Stimulated activated naive B cell treated with anti-CD40 and anti-IgM and Interleukin-4, amounts not matched to agents 10 μg/mL and 1 μg/mL and 100 μg/mL, for 72 hours (primary cell): ENCODE results near the gene GRIK2.
A peak's percentile ranks its signal among the peaks of the same experiment; 100 is the strongest.

Source experiments
- ATAC-seq, 2 donors: fragments of 150-1000 bp; cut with Tn5 transposase; replicated peaks; 2 replicates each; pipeline ENCODE4 v1.10.0; 2021; ENCODE audit warnings: moderate library complexity in 1 of 2
- DNase-seq: peaks from one replicate; pipeline ENCODE4 v3.0.0; 2021
- H3K27ac Mint-ChIP-seq: one replicate; pipeline ENCODE4 v1.8.0; 2022; ENCODE audit warnings: mild to moderate bottlenecking, mixed read lengths
- H3K27me3 Mint-ChIP-seq, 2 donors: one replicate each; pipeline ENCODE4 v1.8.0; 2022; ENCODE audit warnings: mixed read lengths in 2 of 2
- H3K36me3 Mint-ChIP-seq, 2 donors: one replicate each; pipeline ENCODE4 v1.8.0; 2022; ENCODE audit warnings: mixed read lengths in 2 of 2, mild to moderate bottlenecking in 1 of 2
- H3K4me1 Mint-ChIP-seq, 2 donors: one replicate each; pipeline ENCODE4 v1.8.0; 2022; ENCODE audit warnings: mixed read lengths in 2 of 2, mild to moderate bottlenecking in 1 of 2
- H3K4me3 Mint-ChIP-seq, 2 donors: one replicate each; pipeline ENCODE4 v1.8.0; 2022; ENCODE audit warnings: mild to moderate bottlenecking in 2 of 2, mixed read lengths in 2 of 2, moderate library complexity in 1 of 2
- H3K9me3 Mint-ChIP-seq, 2 donors: one replicate each; pipeline ENCODE4 v1.8.0; 2022; ENCODE audit warnings: mixed read lengths in 2 of 2, mild to moderate bottlenecking in 1 of 2

Gene GRIK2

DNA sequence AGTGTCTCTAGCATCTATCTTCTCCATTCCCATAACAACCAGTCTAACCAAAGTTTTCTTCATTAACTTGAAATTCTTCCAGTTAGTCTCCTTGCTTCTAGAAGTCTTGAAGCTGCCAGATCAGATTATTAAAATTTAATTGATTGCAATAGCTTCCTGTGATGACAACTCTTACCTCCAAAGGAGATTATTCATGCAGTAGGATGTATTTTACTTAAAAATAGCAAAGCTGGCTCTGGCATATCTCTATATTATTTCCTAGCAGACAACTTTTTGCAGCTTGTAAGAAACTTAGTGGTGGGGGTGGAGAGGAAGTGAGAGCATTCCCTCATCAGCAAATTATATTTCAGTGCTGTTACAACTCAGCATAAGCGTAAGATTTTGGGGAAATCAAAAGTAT is 290.4 kb downstream of the GRIK2 start:
- Mint-ChIP-seq H3K4me3 (no peak overlapping the region), H3K4me1 (no peaks in the 10 kb centered on the region), H3K27ac (no peak overlapping the region), H3K9me3 (no peaks in the 10 kb centered on the region), H3K27me3 (no peaks in the 10 kb centered on the region), H3K36me3 (no peaks in the 10 kb centered on the region)
- no peak for DNase-seq
- no peak for ATAC-seq

DNA sequence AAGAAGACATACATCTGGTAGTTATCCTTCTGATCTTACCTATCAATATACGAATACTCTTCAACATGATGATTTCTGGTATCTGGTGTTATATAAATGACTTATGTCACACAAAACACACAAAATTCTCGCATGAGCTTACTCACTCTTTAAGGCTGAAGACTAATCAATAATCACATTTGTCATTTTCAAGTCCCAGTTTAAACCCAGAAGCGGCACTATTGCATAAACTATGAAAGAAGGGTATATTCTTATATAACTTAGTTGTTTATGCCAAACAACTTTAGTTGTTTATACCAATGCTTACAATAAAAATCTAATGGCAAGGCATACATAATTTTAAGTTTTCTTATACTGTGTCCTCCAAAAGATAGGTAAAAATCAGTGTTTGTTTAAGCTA is 293.1 kb downstream of the GRIK2 start:
- H3K27me3 Mint-ChIP-seq: no peaks in the 10 kb centered on the region
- ATAC-seq (no peak), DNase-seq (no peak)
- H3K4me3 Mint-ChIP-seq: no peak overlapping the region
- H3K27ac Mint-ChIP-seq: no peak overlapping the region
- H3K9me3 Mint-ChIP-seq: no peaks in the 10 kb centered on the region
- no peaks in the 10 kb centered on the region for H3K36me3 Mint-ChIP-seq
- no peaks in the 10 kb centered on the region for H3K4me1 Mint-ChIP-seq

DNA sequence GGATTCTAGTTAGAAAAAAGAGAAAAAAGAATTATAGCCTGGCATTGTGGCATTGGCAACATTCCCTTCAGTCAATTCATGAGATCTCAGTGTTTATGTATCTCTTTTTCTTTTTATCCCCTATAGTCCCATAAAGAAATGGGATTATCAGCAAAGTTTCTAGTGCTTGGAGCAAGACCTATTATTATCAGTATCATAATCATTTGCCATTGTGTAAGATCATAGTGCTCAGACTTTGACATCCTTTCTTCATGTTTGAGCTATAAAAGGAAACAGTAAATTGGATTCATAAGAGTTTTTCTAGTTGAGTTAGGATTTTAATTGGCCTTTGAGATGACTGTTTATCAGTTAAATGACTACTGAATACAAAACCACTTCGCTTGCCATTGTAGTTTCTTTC is 295.6 kb downstream of the GRIK2 start:
- ATAC-seq: no peak
- Mint-ChIP-seq H3K27ac (no peak overlapping the region), H3K4me1 (no peaks in the 10 kb centered on the region), H3K4me3 (no peak overlapping the region), H3K9me3 (peaks cover 0 to 2% of the 10 kb centered on the region in 2 donors), H3K36me3 (no peaks in the 10 kb centered on the region), H3K27me3 (no peaks in the 10 kb centered on the region)
- DNase-seq: no peak

DNA sequence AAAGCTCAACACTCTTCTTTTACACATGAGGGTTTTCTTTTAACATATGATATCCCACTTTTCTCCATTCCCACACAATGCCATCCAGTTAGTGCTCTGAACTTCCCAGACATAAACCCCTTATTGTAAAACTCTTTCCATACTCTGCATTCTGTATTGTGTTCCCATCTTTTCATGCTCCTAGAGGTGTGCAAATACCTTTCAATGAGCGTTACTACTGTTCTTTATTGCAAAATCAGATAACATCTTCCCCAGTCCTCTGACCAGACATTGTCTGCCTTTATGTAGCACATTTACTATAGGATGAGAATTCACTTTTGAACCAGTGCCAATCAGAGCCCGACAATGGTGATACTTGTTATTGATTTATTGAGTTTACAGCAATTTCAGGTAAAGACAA is 296.2 kb downstream of the GRIK2 start:
- no peaks in the 10 kb centered on the region for H3K4me1 Mint-ChIP-seq
- H3K27me3 Mint-ChIP-seq: no peaks in the 10 kb centered on the region
- no peaks in the 10 kb centered on the region for H3K36me3 Mint-ChIP-seq
- peaks cover 0 to 2% of the 10 kb centered on the region in 2 donors for H3K9me3 Mint-ChIP-seq
- H3K4me3 Mint-ChIP-seq: no peak overlapping the region
- no peak for DNase-seq
- no peak overlapping the region for H3K27ac Mint-ChIP-seq
- no peak for ATAC-seq

DNA sequence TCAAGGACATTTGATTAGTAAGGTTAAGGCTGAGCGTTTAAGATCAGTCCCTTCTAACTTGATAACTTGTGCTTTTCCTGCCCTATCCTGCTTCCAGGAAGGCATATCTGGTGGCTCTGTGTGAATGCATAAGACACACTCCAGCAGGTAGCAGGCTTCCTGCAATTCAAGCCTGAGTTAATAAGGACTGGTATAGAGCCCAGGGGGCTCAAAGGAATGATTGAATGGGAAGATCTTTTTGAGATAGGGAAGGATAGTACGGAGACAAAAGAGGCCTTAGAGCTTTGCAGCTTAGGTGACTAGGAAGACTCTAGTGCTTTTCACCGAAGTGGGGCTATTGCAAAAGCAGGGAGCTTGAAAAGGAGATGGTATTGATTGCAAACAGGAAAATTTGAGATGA is 307.1 kb downstream of the GRIK2 start:
- ATAC-seq: peak in 1 of 2 donors; percentile 19
- H3K4me3 Mint-ChIP-seq: no peak overlapping the region
- H3K27ac Mint-ChIP-seq: no peak overlapping the region
- H3K4me1 Mint-ChIP-seq: no peaks in the 10 kb centered on the region
- H3K9me3 Mint-ChIP-seq: no peaks in the 10 kb centered on the region
- no peaks in the 10 kb centered on the region for H3K36me3 Mint-ChIP-seq
- no peaks in the 10 kb centered on the region for H3K27me3 Mint-ChIP-seq
- DNase-seq: no peak

DNA sequence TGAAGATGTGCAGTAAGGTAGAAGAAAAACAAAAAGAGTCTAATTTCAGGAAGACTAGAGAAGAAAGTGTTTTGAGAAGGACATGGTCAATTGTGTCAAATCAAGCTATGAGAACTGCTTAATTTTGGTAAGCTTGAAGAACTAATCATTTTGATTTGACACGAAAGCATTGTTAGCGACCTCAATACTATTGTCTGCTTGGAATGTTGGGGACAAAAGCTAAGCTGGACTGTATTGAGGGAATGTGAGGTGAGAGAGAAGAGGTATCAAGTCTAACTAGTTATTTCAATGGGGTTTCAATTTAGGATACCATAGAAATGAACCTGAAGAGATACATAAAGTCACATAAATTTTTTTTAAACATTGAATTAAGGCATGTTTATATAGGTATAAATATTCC is 309.8 kb downstream of the GRIK2 start:
- DNase-seq (no peak), ATAC-seq (no peak)
- Mint-ChIP-seq H3K4me1 (no peaks in the 10 kb centered on the region), H3K27me3 (no peaks in the 10 kb centered on the region), H3K27ac (no peak overlapping the region), H3K36me3 (no peaks in the 10 kb centered on the region), H3K4me3 (no peak overlapping the region), H3K9me3 (no peaks in the 10 kb centered on the region)

DNA sequence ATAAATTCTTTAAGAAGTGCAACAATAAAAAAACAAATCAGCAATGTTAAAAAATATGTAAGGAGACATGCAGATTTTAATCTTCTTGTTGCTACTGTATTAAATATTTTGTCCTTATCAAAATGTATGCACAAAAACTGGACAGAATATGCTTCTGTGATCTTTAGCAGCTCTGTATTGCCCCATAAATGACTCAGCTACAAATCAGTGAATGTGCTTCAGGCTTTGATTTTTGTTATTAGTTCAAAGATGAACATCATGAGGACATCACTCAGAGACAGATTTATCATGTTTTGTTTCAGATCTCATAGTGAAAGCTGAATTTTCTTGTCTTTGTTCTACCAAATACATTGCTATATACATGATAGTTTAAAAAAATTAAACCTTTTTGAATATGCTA is 312.4 kb downstream of the GRIK2 start:
- no peaks in the 10 kb centered on the region for H3K9me3 Mint-ChIP-seq
- ATAC-seq: no peak
- no peak overlapping the region for H3K4me3 Mint-ChIP-seq
- no peaks in the 10 kb centered on the region for H3K36me3 Mint-ChIP-seq
- H3K4me1 Mint-ChIP-seq: no peaks in the 10 kb centered on the region
- no peak for DNase-seq
- no peak overlapping the region for H3K27ac Mint-ChIP-seq
- H3K27me3 Mint-ChIP-seq: no peaks in the 10 kb centered on the region

DNA sequence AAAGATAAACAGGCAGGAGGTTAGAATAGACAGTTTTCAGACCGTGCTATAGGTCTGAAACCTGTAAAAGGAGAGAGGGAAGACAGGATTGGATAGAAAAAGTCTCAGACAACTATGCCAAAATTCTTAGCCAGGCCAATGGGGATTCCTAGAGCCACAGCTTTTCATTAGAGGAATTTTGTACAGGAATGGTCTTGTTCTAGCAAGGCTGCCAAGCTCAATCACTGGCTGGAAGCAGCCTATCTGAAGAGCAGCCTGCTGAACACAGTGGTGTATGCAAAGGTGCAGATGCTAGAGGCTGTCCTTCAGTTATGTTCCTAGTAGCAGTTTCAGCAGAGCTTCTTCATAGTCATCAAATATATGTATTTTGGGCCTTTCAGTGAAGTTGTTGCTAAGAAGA is 313.1 kb downstream of the GRIK2 start:
- Mint-ChIP-seq H3K27ac (no peak overlapping the region), H3K9me3 (no peaks in the 10 kb centered on the region), H3K36me3 (no peaks in the 10 kb centered on the region), H3K4me3 (no peak overlapping the region), H3K27me3 (no peaks in the 10 kb centered on the region), H3K4me1 (no peaks in the 10 kb centered on the region)
- DNase-seq (no peak), ATAC-seq (no peak)

DNA sequence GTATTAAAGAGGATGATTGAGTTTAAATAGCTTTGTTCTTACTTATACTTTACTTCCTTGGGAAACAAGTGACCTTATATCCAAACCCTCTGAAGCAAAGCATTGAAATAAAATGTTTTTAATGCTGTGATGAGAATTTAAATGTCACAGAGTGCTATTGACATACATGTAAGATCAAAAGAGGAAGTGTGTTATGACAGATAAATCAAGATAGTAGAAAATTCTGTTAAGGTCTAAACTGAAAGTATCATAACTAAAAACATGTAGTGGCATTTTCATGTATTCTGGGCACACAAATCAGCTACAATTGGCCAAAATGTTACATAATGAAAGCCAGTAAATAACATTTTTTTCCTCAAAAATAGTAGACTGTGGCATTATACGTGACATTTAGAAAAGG is 318.0 kb downstream of the GRIK2 start:
- Mint-ChIP-seq H3K9me3 (no peaks in the 10 kb centered on the region), H3K36me3 (no peaks in the 10 kb centered on the region), H3K27ac (no peak overlapping the region), H3K4me1 (no peaks in the 10 kb centered on the region), H3K4me3 (no peak overlapping the region), H3K27me3 (no peaks in the 10 kb centered on the region)
- ATAC-seq (no peak), DNase-seq (no peak)

DNA sequence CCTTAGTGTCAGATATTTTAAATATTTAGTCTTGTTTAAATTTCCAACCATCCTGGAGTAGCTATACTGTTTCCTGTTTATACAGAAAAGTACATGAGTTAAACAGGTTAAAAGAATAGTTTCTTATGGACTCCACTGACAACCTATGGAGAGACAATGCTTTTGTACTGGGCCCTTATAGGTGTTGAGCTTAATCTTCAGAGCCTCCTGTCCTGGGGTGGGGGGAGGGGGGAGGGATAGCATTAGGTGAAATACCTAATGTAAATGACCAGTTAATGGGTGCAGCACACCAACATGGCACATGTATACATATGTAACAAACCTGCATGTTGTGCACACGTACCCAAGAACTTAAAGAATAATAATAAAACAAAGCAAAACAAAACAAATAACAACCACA is 322.9 kb downstream of the GRIK2 start:
- no peaks in the 10 kb centered on the region for H3K36me3 Mint-ChIP-seq
- no peaks in the 10 kb centered on the region for H3K27me3 Mint-ChIP-seq
- DNase-seq (no peak), ATAC-seq (no peak)
- H3K9me3 Mint-ChIP-seq: no peaks in the 10 kb centered on the region
- no peaks in the 10 kb centered on the region for H3K4me1 Mint-ChIP-seq
- no peak overlapping the region for H3K27ac Mint-ChIP-seq
- H3K4me3 Mint-ChIP-seq: no peak overlapping the region

DNA sequence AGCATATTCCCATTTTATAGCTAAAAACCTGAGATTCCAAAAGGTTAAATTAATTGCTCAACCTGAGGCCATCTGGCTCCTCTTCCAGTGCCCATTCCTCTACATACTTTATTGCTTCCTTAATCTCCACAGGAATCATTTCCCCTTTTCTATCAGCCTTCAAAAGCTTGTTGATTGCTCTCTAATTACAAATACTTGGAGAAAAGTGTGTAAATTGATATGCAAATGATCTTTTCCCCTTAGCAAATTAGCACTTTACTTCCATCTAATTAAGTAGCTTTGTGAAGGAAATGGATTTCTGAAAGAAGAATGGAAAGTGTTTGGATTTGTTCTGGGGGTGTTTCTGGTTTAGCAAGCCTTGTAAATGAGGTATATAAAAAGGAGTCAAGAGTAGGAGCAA is 323.3 kb downstream of the GRIK2 start:
- ATAC-seq (no peak), DNase-seq (no peak)
- no peak overlapping the region for H3K4me3 Mint-ChIP-seq
- no peak overlapping the region for H3K27ac Mint-ChIP-seq
- H3K4me1 Mint-ChIP-seq: no peaks in the 10 kb centered on the region
- H3K27me3 Mint-ChIP-seq: no peaks in the 10 kb centered on the region
- no peaks in the 10 kb centered on the region for H3K9me3 Mint-ChIP-seq
- H3K36me3 Mint-ChIP-seq: no peaks in the 10 kb centered on the region

DNA sequence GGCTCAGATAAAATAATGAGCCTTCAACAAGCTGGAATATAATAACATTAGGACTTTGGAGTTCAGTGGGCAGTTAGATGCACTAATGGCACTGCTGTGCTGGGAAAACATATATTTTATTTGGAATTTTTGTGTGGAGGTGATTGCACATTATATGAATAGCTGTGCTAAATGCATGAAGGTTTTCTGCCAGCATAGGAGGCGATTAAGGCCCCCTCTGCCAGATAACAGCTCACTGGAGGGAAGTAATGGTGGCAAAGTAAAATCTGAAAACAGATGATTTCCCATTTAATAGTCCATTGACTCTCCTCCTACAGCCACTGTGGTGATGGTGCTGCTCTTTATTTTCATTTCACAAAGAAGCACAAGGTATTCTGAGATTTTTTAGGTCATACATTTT is 326.0 kb downstream of the GRIK2 start:
- DNase-seq (no peak), ATAC-seq (no peak)
- Mint-ChIP-seq H3K27ac (no peak overlapping the region), H3K27me3 (no peaks in the 10 kb centered on the region), H3K36me3 (no peaks in the 10 kb centered on the region), H3K9me3 (peaks cover 0 to 1% of the 10 kb centered on the region in 2 donors), H3K4me1 (no peaks in the 10 kb centered on the region), H3K4me3 (no peak overlapping the region)

DNA sequence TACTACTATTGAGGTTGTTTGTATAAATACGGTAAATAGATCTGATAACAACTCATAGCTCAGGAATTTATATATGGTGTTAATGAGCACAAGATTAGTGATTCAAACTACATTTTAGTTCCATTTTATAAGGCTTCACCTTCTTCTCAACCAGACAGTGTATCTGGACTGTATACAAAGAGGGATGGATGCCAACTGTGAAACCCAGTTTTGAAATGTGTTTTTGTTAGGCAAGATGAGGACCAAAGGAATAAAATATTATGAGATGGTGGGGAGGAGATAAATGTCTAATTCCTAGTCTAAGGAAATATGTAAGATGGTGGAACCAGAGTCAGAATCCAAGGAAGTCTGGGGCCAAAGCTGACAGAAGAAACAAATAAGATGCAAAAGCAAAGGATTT is 329.0 kb downstream of the GRIK2 start:
- Mint-ChIP-seq H3K27ac (no peak overlapping the region), H3K36me3 (no peaks in the 10 kb centered on the region), H3K9me3 (peaks cover 0 to 1% of the 10 kb centered on the region in 2 donors), H3K4me3 (no peak overlapping the region), H3K4me1 (no peaks in the 10 kb centered on the region), H3K27me3 (no peaks in the 10 kb centered on the region)
- no peak for DNase-seq
- ATAC-seq: no peak

DNA sequence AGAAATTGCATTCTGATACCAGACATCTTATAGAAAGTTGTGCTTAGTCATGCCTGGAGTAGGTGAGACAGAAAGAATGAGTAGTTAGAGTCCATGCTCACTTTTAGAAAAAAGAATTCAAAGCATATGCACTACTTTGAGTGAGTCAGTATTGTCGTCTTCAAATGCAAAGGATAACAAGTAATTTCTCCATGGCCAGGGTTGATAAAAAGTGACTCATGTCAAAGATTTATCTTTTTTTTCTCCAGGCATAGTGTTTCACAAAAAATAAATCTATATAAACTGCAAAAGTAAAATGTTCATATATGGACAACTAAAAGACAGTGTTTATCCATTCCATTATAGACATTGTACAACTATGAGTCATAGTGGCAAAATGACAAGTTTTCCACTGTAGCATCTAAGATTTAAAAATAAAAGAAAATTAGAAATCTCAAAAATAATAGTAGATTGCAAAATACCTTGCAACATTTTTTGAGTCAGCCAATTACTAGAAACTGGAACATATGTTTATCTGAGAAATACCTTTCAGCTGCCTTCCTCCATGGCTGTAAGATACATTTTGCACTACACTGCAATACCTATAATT is 329.6 kb downstream of the GRIK2 start:
- Mint-ChIP-seq H3K27me3 (no peaks in the 10 kb centered on the region), H3K36me3 (no peaks in the 10 kb centered on the region), H3K27ac (no peak overlapping the region), H3K4me3 (no peak overlapping the region), H3K4me1 (no peaks in the 10 kb centered on the region), H3K9me3 (peaks cover 0 to 1% of the 10 kb centered on the region in 2 donors)
- ATAC-seq (no peak), DNase-seq (no peak)

DNA sequence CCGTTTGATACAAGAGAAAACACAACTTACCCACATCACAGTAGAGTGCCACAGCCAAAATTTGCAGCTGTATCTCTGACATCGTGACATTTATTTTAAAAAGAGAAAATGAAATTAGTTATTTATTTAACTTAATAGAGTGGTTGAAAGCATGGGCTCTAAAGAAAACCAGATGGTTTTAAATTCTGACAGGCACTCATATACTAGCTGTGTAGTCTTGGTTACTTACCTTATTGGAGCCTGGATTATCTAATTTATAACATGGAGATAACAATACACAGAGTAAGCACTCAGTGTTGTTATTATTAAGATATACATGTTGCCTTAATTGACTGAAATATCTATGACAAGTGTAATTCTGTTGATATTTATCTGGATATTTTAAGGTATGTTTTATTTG is 334.9 kb downstream of the GRIK2 start:
- DNase-seq (no peak), ATAC-seq (no peak)
- H3K9me3 Mint-ChIP-seq: peaks cover 0 to 1% of the 10 kb centered on the region in 2 donors
- no peaks in the 10 kb centered on the region for H3K36me3 Mint-ChIP-seq
- H3K4me1 Mint-ChIP-seq: no peaks in the 10 kb centered on the region
- H3K4me3 Mint-ChIP-seq: no peak overlapping the region
- H3K27me3 Mint-ChIP-seq: no peaks in the 10 kb centered on the region
- H3K27ac Mint-ChIP-seq: no peak overlapping the region

DNA sequence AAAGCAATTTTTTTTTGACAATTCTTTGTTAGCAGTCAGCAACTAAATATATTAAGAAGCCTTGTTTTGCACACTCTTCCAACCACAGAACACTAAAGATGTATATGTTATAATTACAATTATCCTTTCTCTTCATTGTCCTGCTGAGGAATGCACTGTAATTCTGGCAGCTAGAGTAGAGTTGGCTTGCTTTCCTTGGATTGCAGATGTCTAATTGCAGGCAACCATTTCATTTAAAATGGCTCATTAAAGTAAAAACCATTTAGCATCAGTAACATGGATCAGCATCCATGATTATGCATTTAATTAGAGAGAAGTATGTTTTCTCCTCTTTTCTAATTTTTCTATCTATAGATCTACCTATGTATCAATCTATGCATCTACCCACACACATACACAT is 335.4 kb downstream of the GRIK2 start:
- Mint-ChIP-seq H3K9me3 (peaks cover 0 to 1% of the 10 kb centered on the region in 2 donors), H3K36me3 (no peaks in the 10 kb centered on the region), H3K27ac (no peak overlapping the region), H3K27me3 (no peaks in the 10 kb centered on the region), H3K4me3 (no peak overlapping the region), H3K4me1 (no peaks in the 10 kb centered on the region)
- ATAC-seq (no peak), DNase-seq (no peak)
